Measurements from ENCODE around the gene PDZK1IP1.

DNA sequence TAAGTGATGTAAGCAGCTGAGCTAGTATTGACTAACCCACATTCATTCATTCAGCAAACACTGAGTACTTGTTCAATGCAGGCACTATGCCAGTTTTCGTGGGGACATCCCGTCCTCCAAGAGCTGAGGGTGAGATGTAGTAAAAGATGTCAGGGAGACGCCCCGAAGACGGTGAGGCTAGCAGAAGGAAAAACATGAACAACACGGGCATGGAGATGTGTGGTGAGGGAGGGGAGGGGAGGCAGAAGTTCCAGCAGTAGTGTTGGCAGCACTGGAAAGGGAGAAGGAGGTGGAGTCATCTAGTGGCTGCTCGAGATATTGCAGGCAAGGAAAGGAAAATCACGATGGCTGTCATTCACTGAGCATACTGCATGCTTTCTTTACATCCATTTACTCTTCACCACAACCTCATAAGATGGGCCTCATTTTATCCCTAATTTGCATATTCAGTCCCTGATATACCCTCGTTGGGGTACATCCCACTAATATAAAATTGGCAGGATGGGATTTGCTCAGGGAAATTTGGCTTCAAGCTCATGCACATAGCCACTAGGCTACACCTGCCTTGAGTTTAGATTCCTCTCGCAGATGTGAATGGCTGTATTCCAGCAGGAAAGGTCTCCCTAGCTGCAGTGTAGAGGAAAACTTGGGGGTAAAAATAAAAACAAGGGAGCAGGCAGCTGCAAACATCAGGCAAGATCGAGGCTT lies 14.5 kb downstream of the PDZK1IP1 start:
- TF ChIP-seq POLR2A (IDR thresholded peaks at IDR 0.05) = no peak
- TF ChIP-seq, protein P1, sequence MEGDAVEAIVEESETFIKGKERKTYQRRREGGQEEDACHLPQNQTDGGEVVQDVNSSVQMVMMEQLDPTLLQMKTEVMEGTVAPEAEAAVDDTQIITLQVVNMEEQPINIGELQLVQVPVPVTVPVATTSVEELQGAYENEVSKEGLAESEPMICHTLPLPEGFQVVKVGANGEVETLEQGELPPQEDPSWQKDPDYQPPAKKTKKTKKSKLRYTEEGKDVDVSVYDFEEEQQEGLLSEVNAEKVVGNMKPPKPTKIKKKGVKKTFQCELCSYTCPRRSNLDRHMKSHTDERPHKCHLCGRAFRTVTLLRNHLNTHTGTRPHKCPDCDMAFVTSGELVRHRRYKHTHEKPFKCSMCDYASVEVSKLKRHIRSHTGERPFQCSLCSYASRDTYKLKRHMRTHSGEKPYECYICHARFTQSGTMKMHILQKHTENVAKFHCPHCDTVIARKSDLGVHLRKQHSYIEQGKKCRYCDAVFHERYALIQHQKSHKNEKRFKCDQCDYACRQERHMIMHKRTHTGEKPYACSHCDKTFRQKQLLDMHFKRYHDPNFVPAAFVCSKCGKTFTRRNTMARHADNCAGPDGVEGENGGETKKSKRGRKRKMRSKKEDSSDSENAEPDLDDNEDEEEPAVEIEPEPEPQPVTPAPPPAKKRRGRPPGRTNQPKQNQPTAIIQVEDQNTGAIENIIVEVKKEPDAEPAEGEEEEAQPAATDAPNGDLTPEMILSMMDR (IDR thresholded peaks at IDR 0.05) = peak; percentile 81 to 95 (median 92)
- TF ChIP-seq POLR2AphosphoS5 (IDR thresholded peaks at IDR 0.05) = no peak
